SK-N-SH treated with all-trans-retinoic acid at 6 μM for 48 hours (cell line): Measurements from ENCODE around the gene ZNF541.

Experiments used
- ATAC-seq: fragments of 200-7000 bp; cut with Tn5 transposase; 3 replicates; pipeline ENCODE4 v1.9.1; 2020; ENCODE audit warnings: mild to moderate bottlenecking, moderate library complexity
- ARNTL ChIP-seq: fragments of 450-650 bp; formaldehyde crosslinking; IDR thresholded peaks from 2 replicates; pipeline ENCODE4 v1.5.0; 2020; ENCODE audit warnings: low read depth, mild to moderate bottlenecking, moderate library complexity, borderline replicate concordance
- BACH2 ChIP-seq: fragments of 250-450 bp; sonication (Bioruptor Pico); IDR thresholded peaks from 2 replicates; pipeline ENCODE4 v1.9.0; 2021; ENCODE audit warnings: mild to moderate bottlenecking, borderline replicate concordance
- CSDC2 ChIP-seq: fragments of 250-450 bp; sonication (Bioruptor Pico); IDR thresholded peaks from 2 replicates; pipeline ENCODE4 v1.5.0; 2020; ENCODE audit warnings: mild to moderate bottlenecking, moderate library complexity
- ESRRG ChIP-seq: fragments of 250-450 bp; sonication (Bioruptor Pico); IDR thresholded peaks from 2 replicates; pipeline ENCODE4 v1.6.1; 2021; ENCODE audit warnings: mild to moderate bottlenecking
- GLIS3 ChIP-seq: fragments of 250-450 bp; sonication (Bioruptor Pico); IDR thresholded peaks from 2 replicates; pipeline ENCODE4 v1.5.0; 2020; ENCODE audit warnings: mild to moderate bottlenecking, moderate library complexity
- ISL1 ChIP-seq: fragments of 250-450 bp; sonication (Bioruptor Pico); IDR thresholded peaks from 2 replicates; pipeline ENCODE4 v2.1.2; 2022; ENCODE audit warnings: mild to moderate bottlenecking, moderate library complexity
- OSR1 ChIP-seq: fragments of 250-450 bp; sonication (Bioruptor Pico); IDR thresholded peaks from 2 replicates; pipeline ENCODE4 v1.8.0; 2022; ENCODE audit warnings: moderate library complexity, mild to moderate bottlenecking, inconsistent platforms
- PPARA ChIP-seq: fragments of 250-450 bp; sonication (Bioruptor Pico); IDR thresholded peaks from 2 replicates; pipeline ENCODE4 v1.5.0; 2020; ENCODE audit warnings: mild to moderate bottlenecking, borderline replicate concordance
- RARB ChIP-seq: fragments of 250-450 bp; sonication (Bioruptor Pico); IDR thresholded peaks from 2 replicates; pipeline ENCODE4 v1.8.0; 2021; ENCODE audit warnings: mild to moderate bottlenecking, moderate library complexity
- SNAI2 ChIP-seq: fragments of 250-450 bp; sonication (Bioruptor Pico); IDR thresholded peaks from 2 replicates; pipeline ENCODE4 v1.5.0; 2020; ENCODE audit warnings: mild to moderate bottlenecking, moderate library complexity
- TCF4 ChIP-seq: fragments of 250-450 bp; sonication (Bioruptor Pico); IDR thresholded peaks from 2 replicates; pipeline ENCODE4 v1.8.0; 2021; ENCODE audit warnings: mild to moderate bottlenecking, moderate library complexity, borderline replicate concordance
- TOX ChIP-seq: fragments of 250-450 bp; sonication (Bioruptor Pico); IDR thresholded peaks from 2 replicates; pipeline ENCODE4 v1.8.0; 2021; ENCODE audit warnings: mild to moderate bottlenecking, moderate library complexity, borderline replicate concordance
- ZC3H10 ChIP-seq: fragments of 250-450 bp; sonication (Bioruptor Pico); IDR thresholded peaks from 2 replicates; pipeline ENCODE4 v1.5.1; 2021; ENCODE audit warnings: mild to moderate bottlenecking, moderate library complexity
- ZFP3 ChIP-seq: fragments of 250-450 bp; sonication (Bioruptor Pico); IDR thresholded peaks from 2 replicates; pipeline ENCODE4 v1.5.0; 2020; ENCODE audit warnings: mild to moderate bottlenecking, moderate library complexity
- ZFP30 ChIP-seq: fragments of 450-650 bp; formaldehyde crosslinking; IDR thresholded peaks from 2 replicates; pipeline ENCODE4 v1.5.0; 2022; ENCODE audit warnings: mild to moderate bottlenecking, moderate library complexity
- ZNF70 ChIP-seq: fragments of 450-650 bp; formaldehyde crosslinking; IDR thresholded peaks from 2 replicates; pipeline ENCODE4 v1.5.0; 2020; ENCODE audit warnings: mild to moderate bottlenecking, moderate library complexity
- ZNF8 ChIP-seq: fragments of 450-650 bp; formaldehyde crosslinking; IDR thresholded peaks from 2 replicates; pipeline ENCODE4 v1.5.0; 2020; ENCODE audit warnings: mild to moderate bottlenecking, moderate library complexity
- TF ChIP-seq, protein P1 (sequence below): fragments of 250-450 bp; sonication (Bioruptor Pico); IDR thresholded peaks from 2 replicates; pipeline ENCODE4 v1.8.0; 2021; ENCODE audit warnings: low read depth, mild to moderate bottlenecking, moderate library complexity, borderline replicate concordance
- TF ChIP-seq, protein P2 (sequence below): fragments of 250-450 bp; sonication (Bioruptor Pico); IDR thresholded peaks from 2 replicates; pipeline ENCODE4 v1.5.1; 2021; ENCODE audit warnings: mild to moderate bottlenecking, moderate library complexity
- TF ChIP-seq, protein P3 (sequence below): fragments of 250-450 bp; sonication (Bioruptor Pico); IDR thresholded peaks from 2 replicates; pipeline ENCODE4 v1.5.0; 2020; ENCODE audit warnings: mild to moderate bottlenecking, moderate library complexity
- TF ChIP-seq, protein P4 (sequence below): fragments of 250-450 bp; sonication (Bioruptor Pico); IDR thresholded peaks from 2 replicates; pipeline ENCODE4 v1.8.0; 2020; ENCODE audit warnings: mild to moderate bottlenecking, moderate library complexity, borderline replicate concordance

Gene ZNF541

DNA sequence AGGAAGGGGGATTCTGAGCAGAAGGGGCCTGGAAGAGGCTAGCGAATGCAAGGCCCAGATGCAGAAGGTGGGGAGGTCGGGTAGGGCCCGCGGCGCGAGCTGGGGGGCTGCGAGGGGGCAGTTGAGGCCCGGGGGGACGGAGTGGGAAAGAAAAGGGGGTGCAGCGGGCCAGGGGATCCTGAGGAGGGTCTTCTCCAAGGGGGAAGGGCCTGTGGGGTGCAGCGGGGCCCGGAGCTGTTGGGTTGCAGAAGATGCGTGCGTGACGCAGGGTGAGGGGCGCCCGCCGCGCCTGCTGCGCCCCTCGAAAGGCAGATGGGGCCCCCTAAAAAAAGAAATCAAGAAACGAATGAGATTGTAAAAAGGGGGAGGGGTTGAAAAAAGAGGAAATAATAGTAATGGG lies 313 bp downstream of the ZNF541 start (continued):
- TF ChIP-seq, protein P1, sequence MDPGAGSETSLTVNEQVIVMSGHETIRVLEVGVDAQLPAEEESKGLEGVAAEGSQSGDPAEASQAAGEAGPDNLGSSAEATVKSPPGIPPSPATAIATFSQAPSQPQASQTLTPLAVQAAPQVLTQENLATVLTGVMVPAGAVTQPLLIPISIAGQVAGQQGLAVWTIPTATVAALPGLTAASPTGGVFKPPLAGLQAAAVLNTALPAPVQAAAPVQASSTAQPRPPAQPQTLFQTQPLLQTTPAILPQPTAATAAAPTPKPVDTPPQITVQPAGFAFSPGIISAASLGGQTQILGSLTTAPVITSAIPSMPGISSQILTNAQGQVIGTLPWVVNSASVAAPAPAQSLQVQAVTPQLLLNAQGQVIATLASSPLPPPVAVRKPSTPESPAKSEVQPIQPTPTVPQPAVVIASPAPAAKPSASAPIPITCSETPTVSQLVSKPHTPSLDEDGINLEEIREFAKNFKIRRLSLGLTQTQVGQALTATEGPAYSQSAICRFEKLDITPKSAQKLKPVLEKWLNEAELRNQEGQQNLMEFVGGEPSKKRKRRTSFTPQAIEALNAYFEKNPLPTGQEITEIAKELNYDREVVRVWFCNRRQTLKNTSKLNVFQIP (CRISPR knock-in tag), result no peak

DNA sequence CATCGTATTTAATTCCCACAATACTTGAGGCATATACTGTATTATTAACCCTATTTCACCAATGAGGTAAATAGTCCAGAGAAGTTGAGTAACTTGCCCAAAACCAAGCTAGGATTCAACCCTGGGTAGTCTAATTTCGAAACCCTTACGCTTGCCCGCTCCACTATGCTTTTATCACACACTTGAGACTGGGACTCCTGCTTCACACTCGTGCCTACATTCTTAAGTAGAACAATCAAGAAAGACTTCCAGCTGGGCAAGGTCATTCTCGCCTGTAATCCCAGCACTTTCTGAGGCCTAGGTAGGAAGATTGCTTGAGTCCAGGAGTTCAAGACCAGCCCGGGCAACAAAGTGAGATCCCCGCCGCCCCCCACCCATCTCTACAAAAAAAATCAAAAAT lies 3.6 kb downstream of the ZNF541 start:
- no peak for ATAC-seq
- TF ChIP-seq ARNTL (CRISPR knock-in tag) (no peak), ZNF8 (no peak), TOX (CRISPR knock-in tag) (no peak), BACH2 (CRISPR knock-in tag) (no peak), ESRRG (no peak), ZC3H10 (CRISPR knock-in tag) (no peak), SNAI2 (CRISPR knock-in tag) (no peak), OSR1 (CRISPR knock-in tag) (no peak), ZNF70 (CRISPR knock-in tag) (no peak), TCF4 (CRISPR knock-in tag) (no peak), GLIS3 (no peak), RARB (CRISPR knock-in tag) (no peak), ZFP3 (CRISPR knock-in tag) (no peak), ZFP30 (CRISPR knock-in tag) (no peak), CSDC2 (CRISPR knock-in tag) (no peak)
- TF ChIP-seq, protein P2, sequence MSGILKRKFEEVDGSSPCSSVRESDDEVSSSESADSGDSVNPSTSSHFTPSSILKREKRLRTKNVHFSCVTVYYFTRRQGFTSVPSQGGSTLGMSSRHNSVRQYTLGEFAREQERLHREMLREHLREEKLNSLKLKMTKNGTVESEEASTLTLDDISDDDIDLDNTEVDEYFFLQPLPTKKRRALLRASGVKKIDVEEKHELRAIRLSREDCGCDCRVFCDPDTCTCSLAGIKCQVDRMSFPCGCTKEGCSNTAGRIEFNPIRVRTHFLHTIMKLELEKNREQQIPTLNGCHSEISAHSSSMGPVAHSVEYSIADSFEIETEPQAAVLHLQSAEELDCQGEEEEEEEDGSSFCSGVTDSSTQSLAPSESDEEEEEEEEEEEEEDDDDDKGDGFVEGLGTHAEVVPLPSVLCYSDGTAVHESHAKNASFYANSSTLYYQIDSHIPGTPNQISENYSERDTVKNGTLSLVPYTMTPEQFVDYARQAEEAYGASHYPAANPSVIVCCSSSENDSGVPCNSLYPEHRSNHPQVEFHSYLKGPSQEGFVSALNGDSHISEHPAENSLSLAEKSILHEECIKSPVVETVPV (CRISPR knock-in tag), result no peak
- TF ChIP-seq, protein P3, sequence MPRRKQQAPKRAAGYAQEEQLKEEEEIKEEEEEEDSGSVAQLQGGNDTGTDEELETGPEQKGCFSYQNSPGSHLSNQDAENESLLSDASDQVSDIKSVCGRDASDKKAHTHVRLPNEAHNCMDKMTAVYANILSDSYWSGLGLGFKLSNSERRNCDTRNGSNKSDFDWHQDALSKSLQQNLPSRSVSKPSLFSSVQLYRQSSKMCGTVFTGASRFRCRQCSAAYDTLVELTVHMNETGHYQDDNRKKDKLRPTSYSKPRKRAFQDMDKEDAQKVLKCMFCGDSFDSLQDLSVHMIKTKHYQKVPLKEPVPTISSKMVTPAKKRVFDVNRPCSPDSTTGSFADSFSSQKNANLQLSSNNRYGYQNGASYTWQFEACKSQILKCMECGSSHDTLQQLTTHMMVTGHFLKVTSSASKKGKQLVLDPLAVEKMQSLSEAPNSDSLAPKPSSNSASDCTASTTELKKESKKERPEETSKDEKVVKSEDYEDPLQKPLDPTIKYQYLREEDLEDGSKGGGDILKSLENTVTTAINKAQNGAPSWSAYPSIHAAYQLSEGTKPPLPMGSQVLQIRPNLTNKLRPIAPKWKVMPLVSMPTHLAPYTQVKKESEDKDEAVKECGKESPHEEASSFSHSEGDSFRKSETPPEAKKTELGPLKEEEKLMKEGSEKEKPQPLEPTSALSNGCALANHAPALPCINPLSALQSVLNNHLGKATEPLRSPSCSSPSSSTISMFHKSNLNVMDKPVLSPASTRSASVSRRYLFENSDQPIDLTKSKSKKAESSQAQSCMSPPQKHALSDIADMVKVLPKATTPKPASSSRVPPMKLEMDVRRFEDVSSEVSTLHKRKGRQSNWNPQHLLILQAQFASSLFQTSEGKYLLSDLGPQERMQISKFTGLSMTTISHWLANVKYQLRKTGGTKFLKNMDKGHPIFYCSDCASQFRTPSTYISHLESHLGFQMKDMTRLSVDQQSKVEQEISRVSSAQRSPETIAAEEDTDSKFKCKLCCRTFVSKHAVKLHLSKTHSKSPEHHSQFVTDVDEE (CRISPR knock-in tag), result no peak
- TF ChIP-seq, protein P1 (CRISPR knock-in tag), result no peak
- TF ChIP-seq, all 23 proteins: peak for 0

DNA sequence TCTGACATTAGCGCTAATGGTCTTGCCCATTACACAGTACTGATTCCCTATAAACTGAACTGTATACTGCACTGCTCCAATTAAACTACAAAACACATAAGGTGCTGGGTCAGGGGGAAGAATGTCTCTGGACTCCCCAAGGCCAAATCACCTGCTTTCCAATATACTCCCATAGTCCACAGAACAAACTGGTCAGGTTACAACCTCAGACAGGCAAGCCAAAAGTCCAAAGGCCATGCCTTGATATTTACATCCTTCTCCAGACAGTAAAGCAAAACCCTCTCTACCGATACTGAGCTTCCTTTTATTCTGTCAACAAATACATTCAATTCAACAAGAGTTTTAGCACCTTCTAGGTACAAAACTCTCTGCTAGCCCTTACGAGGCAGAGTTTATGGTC lies 8.9 kb downstream of the ZNF541 start:
- TF ChIP-seq ZNF70 (CRISPR knock-in tag) (no peak), ARNTL (CRISPR knock-in tag) (no peak), ZFP30 (CRISPR knock-in tag) (no peak), PPARA (no peak), ZNF8 (no peak), CSDC2 (CRISPR knock-in tag) (no peak), ISL1 (no peak), ZC3H10 (CRISPR knock-in tag) (no peak), ESRRG (no peak), ZFP3 (CRISPR knock-in tag) (no peak)
- TF ChIP-seq, protein P4, sequence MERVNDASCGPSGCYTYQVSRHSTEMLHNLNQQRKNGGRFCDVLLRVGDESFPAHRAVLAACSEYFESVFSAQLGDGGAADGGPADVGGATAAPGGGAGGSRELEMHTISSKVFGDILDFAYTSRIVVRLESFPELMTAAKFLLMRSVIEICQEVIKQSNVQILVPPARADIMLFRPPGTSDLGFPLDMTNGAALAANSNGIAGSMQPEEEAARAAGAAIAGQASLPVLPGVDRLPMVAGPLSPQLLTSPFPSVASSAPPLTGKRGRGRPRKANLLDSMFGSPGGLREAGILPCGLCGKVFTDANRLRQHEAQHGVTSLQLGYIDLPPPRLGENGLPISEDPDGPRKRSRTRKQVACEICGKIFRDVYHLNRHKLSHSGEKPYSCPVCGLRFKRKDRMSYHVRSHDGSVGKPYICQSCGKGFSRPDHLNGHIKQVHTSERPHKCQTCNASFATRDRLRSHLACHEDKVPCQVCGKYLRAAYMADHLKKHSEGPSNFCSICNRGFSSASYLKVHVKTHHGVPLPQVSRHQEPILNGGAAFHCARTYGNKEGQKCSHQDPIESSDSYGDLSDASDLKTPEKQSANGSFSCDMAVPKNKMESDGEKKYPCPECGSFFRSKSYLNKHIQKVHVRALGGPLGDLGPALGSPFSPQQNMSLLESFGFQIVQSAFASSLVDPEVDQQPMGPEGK (CRISPR knock-in tag), result no peak
- TF ChIP-seq, protein P3 (CRISPR knock-in tag), result no peak
- TF ChIP-seq, protein P2 (CRISPR knock-in tag), result no peak
- no peak for ATAC-seq
